Cardiac atrium fibroblast (primary cell): ENCODE measurements around the gene GLYATL1B. TPM values are rescaled to one million over a fixed set of nuclear protein-coding genes. Genes with fewer than 3 reads are reported as not detected.

Source experiments
- total RNA-seq: library from RNA; depleted of rRNA; stranded (reverse); fragments of >200 nt; gene quantifications from 2 replicates; pipeline ENCODE4 v1.2.3, GENCODE V29; 2015

Gene GLYATL1B
- not detected in 2 replicates for total RNA-seq

GRCh38 chr11:59086007-59086406 is at the start of gene GLYATL1B:
GLYATL1B (plus strand) TSS chr11:59086307; CDS start chr11:59086307, 0 bp downstream.

GRCh38 chr11:59106363-59107336 is 20.5 kb downstream of the GLYATL1B start, which contains the start of gene FAM111B:
FAM111B (plus strand) TSS chr11:59107237; CDS start chr11:59109626, 2,389 bp downstream.

DNA sequence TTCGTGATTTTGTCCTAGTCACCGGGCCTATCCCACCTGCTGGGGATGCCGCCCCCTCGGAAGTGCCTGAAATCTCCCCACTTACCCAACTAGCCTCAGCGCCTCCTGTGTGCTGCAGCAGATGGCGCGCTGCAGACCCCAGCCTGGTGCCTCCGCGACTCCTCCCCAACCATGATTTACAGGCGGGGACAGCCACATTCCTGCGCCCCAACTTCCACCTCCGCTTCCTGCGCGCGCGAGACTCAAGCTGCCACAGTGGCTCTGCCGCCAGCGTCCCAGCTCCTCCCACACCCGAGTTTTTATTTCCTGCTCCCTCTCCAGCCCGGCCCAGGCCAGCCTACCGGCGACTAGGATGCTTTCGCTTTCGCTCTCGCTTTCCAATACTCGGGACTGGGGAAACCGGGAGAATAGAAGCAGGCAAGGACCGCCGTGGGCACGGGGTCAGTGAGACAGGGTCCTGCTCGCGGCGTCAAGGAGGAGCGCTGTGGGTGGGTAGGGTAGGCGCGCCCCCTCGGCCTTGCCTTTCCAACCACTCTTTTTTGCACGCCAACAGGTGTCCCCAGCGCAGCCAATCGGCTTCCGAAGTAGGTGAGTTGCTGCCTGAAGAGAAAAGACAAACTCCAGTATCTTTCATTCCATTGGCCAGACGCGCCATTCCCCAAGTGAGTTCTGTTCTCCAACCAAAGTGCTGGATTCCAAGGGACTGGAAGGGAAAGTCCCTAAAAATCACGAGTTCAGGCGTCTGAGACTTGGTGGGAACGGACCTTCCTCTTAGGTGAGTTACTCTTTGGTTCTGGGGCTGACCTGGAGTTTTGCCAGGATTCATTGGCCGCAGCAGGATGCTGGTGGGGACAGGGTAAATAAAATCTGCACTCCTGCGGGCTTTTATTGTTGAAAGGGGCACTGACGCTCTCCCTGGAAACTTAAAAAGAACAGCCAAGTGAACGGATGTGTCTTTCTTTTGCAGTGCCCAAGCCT is 56.7 kb downstream of the GLYATL1B start, which contains the start of gene FAM111A:
Gene FAM111A (plus strand): TSS at position 327 of the 978 bp plus-strand sequence. CDS start 6,017 bp downstream, outside the sequence.

Other genes starting within 250 kb of the GLYATL1B start
- 2.5 TPM in 1 of 2 replicates, not detected in the other for gene GLYATL2, start 241.6 kb upstream of the GLYATL1B start, total RNA-seq
- gene GLYATL1, start 146.8 kb upstream of the GLYATL1B start, total RNA-seq = 2.0 TPM in 1 of 2 replicates, not detected in the other
- 1.3 and 2.0 TPM in 2 replicates for gene FAM111B, start 20.9 kb downstream of the GLYATL1B start, total RNA-seq
- gene FAM111A, start 56.5 kb downstream of the GLYATL1B start, total RNA-seq = 9.2 and 9.6 TPM in 2 replicates
- gene DTX4, start 85.8 kb downstream of the GLYATL1B start, total RNA-seq = 2.5 and 2.6 TPM in 2 replicates
- under 0.01 TPM in 1 of 2 replicates, not detected in the other for gene MPEG1, start 126.6 kb downstream of the GLYATL1B start, total RNA-seq